GM18507 (cell line): ENCODE measurements around the gene FLAD1.
A peak's percentile ranks its signal among the peaks of the same experiment; 100 is the strongest.

ENCODE experiments used
- DNase-seq: peaks from one replicate; pipeline ENCODE4 v3.0.0; 2011; ENCODE audit warnings: low read depth; ENCODE audit not compliant: insufficient read length; ENCODE audit errors: extremely low spot score
- FAIRE-seq: peaks from 2 replicates; lab custom pipeline; 2011; peaks lifted over from hg19 to GRCh38; lab: Jason Lieb, UNC

FLAD1 gene

DNA sequence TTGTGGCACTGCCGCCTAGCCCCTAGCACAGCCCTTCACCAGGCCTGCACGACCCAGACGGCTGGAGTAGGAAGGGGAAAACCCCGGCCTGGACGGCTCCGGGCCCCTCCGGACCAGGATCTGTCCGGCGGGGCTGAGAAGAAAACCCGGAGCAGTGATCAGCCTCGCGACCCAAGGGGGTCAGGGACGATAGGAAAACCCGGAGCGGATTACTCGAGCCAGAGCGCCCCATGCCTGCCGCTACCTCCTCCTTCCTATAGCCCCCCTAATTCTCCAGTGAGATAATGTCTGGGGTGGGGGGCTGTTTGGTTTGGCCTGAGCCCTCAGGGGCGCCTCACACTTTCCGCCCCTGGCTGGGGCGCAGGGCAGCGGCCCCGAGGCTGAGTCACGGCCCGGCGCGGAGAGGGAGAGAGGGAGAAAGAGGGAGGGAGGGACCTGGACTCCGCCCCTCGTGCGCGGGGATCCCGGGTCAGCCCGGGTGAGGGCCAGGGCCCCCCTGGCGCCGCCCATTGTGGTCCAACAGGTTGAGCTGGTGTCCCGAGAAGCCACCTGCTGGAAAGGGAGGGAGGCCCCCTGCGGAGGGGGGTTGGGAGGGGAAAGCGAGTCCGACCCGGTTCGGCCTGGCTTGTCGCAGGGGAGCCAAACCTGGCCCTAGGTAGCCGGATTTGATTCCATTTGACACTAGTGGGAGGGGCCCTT lies 17.7 kb downstream of the FLAD1 start:
- peak; percentile 83 for FAIRE-seq
- DNase-seq = no peak

DNA sequence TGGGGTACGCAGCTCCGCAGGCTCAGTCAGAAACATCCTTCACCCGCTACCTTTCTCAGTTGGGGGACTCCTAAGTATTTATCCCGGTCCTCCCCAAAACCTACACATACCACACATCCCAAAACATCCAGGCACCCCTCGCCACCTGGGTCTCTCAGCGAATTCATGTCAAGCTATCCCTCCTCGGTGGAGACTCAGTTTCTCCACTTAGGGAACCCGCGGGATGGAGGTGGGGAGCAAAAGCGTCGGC lies 18.2 kb downstream of the FLAD1 start:
- no peak for FAIRE-seq

DNA sequence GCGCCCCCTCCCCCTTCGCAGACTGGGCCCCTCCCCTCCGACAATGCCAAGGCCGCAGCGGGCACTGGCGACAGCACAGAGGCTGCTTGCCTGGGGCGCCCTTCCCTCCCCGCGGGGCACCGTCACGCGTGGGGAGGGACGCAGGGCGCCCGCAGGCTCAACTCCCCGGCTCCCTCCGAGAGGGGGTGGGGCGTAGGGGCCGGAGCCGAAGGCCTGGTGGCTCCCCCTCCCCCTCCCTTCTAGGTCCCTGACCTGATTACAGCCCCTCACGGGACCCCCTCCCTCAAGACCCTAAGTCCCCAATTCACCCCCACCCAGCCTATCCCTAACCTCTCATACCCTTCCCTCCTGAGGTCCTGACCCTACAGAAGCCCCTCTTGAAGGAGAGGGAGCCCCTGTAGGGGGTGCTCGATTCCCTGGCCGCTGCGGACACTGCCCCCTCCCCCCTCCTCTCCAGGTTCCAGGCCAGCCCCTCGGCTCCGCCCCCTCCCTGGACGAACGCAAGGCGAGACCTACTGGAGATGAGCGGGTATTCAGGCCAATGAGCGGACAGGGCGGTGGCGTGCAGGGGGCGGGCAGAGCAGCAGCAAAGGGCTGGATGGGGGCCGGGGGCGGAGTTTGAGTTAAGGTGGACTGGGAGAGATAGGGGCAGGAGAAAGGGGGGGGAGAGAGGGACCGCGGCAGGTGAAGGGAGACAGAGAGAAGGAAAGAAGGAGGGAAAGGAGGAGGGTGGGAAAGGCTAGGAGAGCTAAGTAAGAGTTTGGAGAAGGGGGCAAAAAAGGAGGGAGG lies 18.7 kb downstream of the FLAD1 start:
- peak; percentile 93 for DNase-seq
- peak; percentile 98 for FAIRE-seq

More for the DNA sequence above, 18.2 kb downstream of the FLAD1 start:
- no peak for DNase-seq

DNA sequence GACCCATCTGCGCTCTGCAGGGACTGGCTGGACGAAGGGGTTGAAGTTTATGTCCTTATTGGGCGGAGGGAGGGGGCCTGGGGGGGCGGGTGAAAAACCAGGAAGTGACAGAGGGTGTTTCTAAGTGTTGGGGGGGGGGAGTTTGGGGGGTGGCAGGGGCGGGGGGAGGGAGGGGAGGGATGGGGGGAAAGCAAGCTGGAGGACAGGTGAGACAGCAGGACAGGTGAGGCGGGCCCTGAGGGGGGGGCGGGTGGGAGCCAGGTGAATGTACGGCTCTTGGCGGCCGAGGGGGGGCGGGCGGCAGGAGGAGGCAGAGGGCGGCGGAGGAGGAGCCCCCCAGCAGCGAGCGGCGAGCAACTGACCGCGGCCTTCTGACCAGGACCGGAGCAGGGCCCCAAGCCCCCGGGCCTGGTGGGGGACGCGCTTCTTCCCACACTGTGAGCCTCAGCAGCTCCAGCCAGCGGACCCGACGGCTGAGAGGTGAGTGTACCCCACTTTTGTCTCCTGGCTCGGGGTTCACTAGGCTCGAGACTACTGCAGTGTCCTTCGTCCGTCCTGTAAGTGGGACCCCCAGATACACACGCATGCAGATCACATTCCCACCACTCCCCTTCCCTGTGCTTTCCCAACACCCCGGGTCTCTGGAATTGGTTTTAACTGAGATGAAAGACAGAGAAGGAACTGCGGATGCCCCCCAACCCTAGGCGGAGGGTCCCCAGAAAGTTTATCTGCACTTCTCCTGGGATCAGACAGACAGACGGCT lies 19.5 kb downstream of the FLAD1 start, which contains the start of gene ZBTB7B:
ZBTB7B (plus strand) TSS at position 339 of the 763 bp plus-strand sequence. CDS start 11,859 bp downstream, outside the sequence.
- FAIRE-seq (no peak), DNase-seq (no peak)

DNA sequence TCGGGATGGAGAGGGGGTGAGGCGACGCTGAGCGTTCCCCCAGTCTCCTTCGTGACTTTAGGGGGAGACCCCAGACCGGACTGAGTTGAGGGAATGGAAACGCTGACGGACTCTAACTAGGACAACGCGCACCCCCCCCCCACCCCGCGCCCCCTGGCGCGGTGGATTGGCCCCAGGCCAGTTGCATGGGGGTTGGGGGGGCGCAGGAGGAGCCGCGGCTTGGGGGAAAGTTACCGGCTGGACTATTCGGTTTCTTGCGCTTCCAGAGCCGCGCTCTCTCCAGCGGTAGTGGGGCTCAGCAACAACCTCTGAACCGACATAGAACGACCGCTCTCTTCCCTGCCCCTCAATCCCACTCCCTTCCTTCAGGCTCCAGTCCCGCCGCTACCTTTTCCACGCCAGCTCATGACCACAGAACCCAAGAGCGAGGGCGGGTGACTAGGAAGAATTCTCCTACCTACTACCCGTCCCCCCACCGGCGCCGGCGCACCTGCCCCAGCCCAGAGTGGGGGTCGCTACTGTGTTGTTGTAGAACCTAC lies 20.2 kb downstream of the FLAD1 start:
- FAIRE-seq (no peak), DNase-seq (no peak)

DNA sequence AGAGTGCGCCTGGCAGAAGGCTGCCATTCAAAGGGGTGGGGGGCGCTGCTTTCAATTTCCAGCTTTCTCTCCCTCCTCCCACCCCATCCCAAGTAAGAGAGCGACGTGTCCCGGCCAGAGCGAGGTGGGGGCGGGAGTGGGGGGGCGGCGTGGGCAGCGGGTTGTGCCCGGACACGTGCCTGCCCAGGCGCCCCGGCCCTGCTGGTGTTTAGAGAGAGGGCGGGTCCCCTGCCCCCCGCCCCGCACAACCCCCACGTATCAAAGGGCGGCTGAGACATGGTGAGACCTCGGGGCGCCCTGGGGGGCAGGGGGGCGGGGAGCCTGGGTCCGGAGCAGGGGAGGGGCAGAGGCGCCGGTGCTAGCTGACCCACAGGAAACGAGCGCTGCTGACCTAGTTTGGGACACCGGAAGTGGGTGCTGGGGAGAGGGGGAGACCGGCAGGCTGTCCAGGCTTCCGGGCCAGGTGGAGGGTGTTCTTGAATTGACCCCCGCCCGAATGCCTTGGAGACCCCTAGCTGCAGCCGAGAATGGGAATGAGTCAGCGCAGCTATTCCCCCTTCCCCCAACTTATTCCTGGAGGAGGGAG lies 20.7 kb downstream of the FLAD1 start:
- FAIRE-seq (peak; percentile 63), DNase-seq (no peak)

DNA sequence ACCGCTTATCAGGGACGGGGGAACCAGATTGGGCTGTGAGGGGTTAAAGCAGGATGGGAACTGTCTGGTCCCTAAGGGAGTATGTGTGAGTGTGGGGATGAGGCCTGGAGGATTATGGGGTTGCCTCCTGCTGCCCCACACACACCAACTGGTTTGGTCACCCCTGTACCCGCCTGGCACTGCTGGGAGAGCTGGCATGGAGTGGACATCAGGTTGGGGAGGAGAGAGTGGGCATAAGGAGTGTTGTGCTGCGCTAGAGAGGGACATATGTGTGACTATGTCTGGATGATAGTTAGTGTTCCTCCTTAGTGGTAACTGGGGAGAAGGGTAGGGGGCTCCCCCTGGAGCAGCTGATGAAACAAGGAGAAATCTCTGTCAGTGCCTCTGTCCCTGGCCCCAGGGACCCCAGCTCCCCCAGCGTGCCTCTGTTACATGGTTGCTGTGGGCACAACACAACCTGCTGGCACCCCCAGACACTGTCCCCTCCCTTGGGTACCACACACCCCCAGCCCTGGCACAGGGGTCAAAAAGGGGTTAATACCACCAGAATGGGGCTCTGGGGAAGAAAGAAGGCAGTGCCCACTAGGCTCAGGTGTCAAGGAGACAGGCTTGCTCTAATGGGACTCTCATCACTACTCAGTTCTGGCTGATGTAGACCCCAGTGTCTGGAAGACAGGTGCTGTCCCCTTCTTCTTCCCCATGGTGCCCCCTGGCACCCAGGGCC lies 21.4 kb downstream of the FLAD1 start:
- DNase-seq (no peak), FAIRE-seq (peak; percentile 21)

DNA sequence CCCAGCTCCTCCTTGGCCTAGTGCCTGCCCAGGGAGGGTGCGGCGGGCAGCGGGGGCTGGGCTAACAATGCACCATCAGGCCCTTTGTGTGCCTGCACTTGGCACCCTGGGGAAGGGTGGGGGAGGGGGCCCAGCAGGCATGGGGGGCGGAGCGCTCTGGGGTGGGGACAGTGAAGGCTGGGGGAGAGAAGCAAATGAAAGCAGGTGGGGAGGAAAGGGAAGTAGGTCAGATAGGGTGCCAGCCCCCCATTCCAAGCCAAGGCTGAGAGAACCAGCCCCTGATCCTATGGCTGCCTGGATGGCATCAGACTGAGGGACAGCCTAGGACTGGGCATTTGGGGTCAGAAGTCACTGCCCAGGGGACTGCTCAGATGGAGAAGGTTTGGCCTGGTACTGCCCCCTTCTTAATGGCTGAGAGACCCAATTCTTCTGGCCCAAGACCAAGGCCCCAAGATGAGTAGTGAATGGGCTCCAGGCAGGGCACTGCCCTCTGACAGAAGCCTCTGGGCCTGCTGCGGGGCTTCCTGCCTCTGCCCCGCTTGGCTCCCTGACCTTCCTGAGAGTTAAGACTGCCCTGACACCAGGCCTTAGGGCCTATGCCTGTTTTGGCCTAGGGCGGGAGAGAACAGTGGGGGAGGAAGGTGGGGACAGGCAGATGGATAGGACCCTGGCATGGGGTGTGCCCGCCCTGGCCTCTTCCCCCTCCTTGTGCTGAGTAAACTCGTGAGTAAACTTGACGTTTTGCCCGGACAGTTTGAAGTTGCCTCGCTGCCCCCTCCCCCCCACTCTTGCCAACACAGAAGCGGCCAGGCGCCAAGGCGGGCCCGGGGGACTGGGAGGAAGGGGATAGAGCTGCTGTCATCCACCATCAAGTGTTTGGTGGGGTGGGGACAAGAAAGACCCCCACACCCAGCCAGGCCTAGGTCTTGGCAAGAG lies 22.2 kb downstream of the FLAD1 start:
- DNase-seq (no peak), FAIRE-seq (no peak)

DNA sequence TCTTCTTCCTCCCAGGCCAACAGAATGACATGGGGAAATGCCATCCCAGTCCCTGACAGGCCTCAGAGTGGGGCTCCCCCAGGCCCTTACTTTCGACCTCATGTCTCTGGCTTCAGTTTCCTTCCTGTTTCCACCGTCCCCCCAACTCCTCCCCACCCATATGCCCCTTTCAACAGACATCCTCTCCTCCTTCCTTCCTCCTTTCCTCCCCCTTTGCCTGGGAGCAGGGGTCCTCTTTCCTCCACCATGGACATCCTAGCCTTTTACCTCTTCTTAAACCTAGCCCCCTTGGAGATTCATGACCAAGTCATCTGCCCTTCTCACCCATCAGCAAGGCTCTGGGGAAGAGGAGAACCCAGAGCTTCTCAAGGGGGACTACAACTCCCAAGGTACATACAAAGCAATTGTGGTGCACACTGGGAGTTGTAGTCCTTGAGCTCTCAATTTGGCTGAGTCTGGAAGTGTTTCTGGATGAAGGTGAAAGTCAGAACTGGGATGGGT lies 23.5 kb downstream of the FLAD1 start:
- FAIRE-seq = peak; percentile 87
- no peak for DNase-seq

DNA sequence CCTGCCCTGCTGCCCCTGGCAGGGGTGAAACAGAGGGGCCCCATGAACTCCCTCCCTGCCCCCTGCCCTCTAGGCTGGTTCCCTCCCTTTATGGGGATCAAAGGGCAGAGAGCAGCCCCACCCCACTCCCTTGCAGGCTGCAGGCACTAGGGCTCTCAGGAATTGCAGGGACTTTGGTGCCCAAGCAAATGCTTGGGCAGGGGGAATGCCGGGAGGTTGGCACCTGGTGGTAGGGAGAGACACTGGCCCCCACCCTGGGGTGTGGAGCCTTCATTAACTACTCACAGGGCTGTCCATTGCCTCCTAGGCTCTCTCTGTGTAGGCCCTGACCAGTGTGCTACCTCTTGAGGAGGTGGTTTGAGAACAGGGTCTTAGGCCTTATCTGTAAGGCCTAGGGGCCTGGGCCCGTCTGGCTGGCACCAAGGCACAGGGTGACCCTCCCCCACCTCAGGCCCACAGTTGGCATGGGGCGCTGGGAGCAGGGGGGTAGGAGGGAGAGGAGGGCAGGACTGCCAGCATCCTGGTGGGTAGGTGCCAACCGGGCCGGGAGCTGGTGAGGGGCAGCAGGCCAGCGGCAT lies 24.2 kb downstream of the FLAD1 start:
- DNase-seq (no peak), FAIRE-seq (no peak)

DNA sequence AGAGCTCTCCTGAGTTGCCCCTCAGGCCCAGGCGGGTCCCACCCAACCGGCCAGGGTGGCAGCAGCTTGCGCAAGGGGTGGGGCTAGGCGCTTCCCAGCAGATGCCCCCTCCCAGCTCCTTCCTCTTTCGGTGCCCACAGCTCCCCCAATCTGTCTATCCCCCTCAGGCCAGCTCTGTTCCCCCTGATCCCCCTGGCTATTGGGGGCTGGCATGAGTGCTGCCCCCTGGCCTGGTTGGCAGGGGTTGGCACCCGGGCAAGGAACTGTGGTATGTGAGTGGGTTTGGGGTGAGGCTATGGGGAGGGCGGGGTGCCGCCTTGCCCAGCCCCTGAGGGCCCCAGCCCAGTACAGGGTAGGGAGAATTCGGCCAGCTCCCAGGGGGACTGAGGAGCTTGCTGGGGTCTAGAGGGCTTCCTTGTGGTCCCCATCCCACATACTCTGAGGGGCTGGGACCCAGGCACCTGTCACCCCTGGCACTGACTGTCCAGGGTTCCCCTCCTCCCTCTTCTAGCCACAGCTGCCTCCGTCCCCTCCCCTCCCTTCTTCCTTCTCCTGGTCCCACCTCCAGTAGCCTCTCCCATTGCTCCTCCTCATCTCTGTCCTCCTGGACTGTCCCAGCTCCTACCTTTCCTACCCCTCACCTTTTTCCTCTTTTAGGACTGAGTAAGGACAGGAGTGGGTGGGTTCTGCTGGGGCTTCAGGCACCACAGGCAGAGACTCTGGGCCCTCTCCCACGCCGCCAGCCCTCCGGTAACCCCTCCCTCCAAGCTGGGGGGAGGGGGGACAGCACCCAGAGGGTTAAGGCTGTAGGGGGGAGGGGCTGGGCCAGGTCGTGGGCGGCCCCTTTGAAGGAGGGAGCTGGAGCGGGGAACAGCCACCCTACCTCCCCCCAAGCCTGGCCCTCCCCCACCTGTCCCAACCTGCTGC lies 25.1 kb downstream of the FLAD1 start:
- no peak for DNase-seq

DNA sequence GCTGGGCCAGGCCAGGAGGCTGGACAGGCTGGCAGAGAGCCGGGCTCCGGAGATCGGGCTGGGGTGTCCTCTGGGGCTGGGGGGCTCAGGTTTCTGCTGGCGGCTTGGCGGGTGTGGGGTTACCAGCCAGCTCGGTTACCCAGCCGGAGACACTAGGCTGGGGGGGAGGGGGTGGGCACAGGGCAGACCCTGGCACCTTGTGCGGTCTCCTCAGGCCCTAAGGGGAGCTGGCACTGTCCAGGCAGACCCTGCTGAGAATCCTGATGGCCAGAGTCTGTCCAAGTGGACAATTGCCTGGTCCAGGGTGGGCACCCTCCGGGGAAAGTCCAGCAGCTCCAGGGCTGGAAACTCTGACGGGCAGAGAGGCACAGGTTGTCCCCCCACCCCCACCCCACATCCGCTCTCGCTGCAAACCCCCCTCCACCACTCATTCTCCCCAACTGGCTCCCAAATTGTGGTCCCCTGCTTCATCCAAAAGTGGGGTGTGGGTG lies 26.1 kb downstream of the FLAD1 start:
- DNase-seq (no peak), FAIRE-seq (no peak)

More for the DNA sequence above, 25.1 kb downstream of the FLAD1 start:
- FAIRE-seq = no peak

DNA sequence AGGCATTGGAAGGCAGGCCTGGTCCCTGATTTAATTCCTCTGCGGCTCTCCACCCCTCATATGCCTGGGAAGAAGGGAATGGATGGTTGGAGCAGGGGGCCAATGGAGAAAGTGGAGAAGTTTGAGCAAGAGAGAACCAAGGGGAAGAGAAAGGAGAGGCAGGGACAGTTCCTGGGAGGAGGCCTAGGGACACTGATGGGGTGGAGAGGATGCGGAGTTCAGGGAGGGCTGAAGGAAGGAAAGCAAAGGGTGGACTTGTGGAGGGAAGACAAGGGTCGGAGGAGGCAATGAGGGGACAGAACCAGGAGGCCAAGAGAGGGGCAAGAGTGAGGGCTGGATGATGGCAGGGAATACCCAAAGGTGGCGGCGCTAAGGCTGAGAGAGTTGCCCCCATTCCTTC lies 26.6 kb downstream of the FLAD1 start:
- DNase-seq (no peak), FAIRE-seq (no peak)

DNA sequence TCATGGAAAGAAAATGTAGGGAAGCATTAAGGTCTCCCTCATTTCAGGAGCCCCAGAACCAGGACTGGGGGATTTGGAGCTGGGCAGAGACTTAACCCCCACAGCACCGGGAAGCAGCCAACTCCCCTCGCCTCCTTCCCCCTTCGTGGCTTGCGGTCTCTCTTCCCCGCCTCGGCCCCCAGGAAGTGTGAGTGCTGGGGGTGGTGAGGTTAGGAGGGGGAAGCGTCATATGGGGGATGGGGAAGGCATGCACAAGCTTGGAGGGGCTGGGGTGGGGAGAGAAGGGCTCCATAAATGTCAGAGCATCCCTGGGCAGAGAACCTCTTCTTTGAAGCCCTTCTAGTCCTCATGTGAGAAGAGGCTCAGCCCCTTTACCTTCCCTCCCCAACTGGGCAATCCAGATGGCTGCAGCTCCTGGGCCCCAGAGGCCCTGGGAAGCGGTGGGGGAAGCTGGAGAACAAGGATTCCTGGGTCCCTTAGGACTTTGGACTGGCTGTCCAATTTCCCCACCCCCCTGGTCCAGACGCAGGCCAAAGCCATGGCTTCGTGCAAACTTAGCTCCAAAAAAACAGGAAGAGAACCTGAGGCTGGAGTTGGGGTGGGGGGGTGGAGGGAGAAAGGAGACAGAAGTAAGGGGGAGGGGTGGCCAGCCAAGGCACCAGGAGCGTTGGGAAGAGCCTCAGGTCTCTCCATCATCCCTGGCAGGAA lies 27.2 kb downstream of the FLAD1 start:
- FAIRE-seq (no peak), DNase-seq (no peak)

DNA sequence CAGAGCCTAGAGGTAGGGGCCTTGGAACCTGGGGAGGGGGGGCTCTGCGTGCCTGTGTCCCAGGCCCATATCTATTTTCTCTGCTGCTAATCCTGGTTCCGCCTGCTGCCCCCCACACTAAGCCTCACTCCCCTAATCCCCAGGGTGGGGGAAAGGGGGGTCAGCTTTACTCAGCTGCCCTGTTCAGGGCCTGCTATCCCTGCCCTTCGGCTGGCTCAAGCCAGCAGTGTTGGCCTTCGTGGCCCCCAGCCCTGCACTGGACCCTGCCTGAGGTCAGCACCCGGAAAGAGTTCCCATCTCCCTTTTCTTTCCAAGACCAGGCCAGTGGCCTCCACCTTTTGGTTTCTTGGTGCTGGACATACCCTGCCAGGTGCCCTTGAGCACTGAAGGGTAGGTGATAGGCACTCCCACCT lies 27.9 kb downstream of the FLAD1 start:
- FAIRE-seq (no peak), DNase-seq (no peak)

DNA sequence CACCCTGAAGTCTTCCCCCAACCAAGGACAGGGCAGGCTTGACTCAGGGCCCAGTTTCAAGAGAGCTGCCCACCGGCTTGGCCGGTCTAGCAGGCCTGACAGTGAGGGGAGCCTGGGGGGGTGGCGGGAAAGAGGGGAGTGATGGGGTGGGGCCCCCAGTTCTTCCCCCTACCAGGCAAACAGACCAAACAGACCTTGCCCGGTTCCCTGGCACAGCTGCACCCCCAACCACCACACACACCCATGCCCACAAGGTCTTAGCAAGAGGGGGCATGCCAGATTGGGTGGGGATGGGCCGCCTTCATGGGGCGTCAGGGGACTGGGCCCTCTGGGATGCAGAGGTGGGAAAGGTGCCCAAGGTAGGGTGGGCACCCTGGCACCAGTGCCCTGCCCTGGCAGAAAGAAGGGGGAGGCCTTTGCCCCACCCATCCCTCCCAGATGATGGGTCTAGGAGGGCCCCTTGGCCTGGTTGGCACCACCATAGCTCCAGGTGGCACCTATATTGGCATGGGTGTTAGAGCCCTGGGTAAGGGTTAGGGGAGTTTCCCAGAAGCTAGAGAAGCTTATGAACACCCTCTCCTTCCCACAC lies 28.4 kb downstream of the FLAD1 start:
- no peak for FAIRE-seq

More for the DNA sequence above, 28.4 kb downstream of the FLAD1 start:
- no peak for DNase-seq
